SJCRH30 (cell line): ENCODE measurements around the gene ATXN2L. TPM values are rescaled to one million over a fixed set of nuclear protein-coding genes. Genes with fewer than 3 reads are reported as not detected.
"Not testable (repeated sequence)": the region's sequence is repeated elsewhere in the genome, so short reads cannot be mapped to it uniquely, and the experiment has no call there.

Experiments
- DNase-seq, 2 experiments: peaks; one replicate each; pipeline ENCODE4 v3.0.0-alpha.2; 2015 to 2020
- H3K27ac ChIP-seq: fragments of 250-450 bp; sonication (Bioruptor Pico); 2 replicates; pipeline ENCODE4 v1.5.1; 2020; ENCODE audit warnings: mild to moderate bottlenecking, moderate library complexity
- H3K27me3 ChIP-seq: fragments of 250-450 bp; sonication (Bioruptor Pico); 2 replicates; pipeline ENCODE4 v1.5.1; 2020; ENCODE audit warnings: mild to moderate bottlenecking, moderate library complexity
- H3K36me3 ChIP-seq: fragments of 250-450 bp; sonication (Bioruptor Pico); 2 replicates; pipeline ENCODE4 v1.5.1; 2020; ENCODE audit warnings: mild to moderate bottlenecking, moderate library complexity
- H3K4me1 ChIP-seq: fragments of 250-450 bp; sonication (Bioruptor Pico); 2 replicates; pipeline ENCODE4 v1.5.1; 2020; ENCODE audit warnings: mild to moderate bottlenecking, moderate library complexity
- H3K4me3 ChIP-seq: fragments of 250-450 bp; sonication (Bioruptor Pico); 2 replicates; pipeline ENCODE4 v1.5.1; 2020; ENCODE audit warnings: mild to moderate bottlenecking, moderate library complexity
- H3K9me3 ChIP-seq: fragments of 250-450 bp; sonication (Bioruptor Pico); replicated peaks from 2 replicates; pipeline ENCODE4 v1.5.1; 2020; ENCODE audit warnings: mild to moderate bottlenecking, moderate library complexity
- total RNA-seq: library from RNA; depleted of rRNA; stranded (reverse); fragments of >200 nt; shearing (Covaris generic); gene quantifications from 2 replicates; pipeline ENCODE4 v1.2.3, GENCODE V29; 2014

The ATXN2L gene
- total RNA-seq, 1 experiment from 2014 or later, result 68.3 TPM

- no peaks in the 10 kb centered on the region for H3K27me3 ChIP-seq
- H3K4me1 ChIP-seq, result peaks cover 39% of the 10 kb centered on the region
- H3K27ac ChIP-seq, result no peak overlapping the region
- H3K36me3 ChIP-seq, result peaks cover 20% of the 10 kb centered on the region
- DNase-seq, result peak; percentile 32 to 51
- H3K9me3 ChIP-seq, result no peaks in the 10 kb centered on the region
- H3K4me3 ChIP-seq, result no peak overlapping the region
Observed at GRCh38 chr16:28873543-28874201, 50.9 kb downstream of the ATXN2L start.

- H3K4me1 ChIP-seq, result peaks cover 39% of the 10 kb centered on the region
- no peaks in the 10 kb centered on the region for H3K27me3 ChIP-seq
- H3K36me3 ChIP-seq, result peaks cover 14% of the 10 kb centered on the region
- no peak for DNase-seq
- H3K4me3 ChIP-seq, result no peak overlapping the region
- H3K9me3 ChIP-seq, result no peaks in the 10 kb centered on the region
- H3K27ac ChIP-seq, result no peak overlapping the region
Observed at GRCh38 chr16:28874406-28874805, 51.6 kb downstream of the ATXN2L start.

- Histone ChIP-seq H3K36me3 (peaks cover 5% of the 10 kb centered on the region; the same call in 1 of the 2 replicates), H3K27ac (peak overlapping the region; percentile 93), H3K4me3 (peak overlapping the region; percentile 30), H3K27me3 (no peaks in the 10 kb centered on the region), H3K4me1 (peaks cover 39% of the 10 kb centered on the region), H3K9me3 (no peaks in the 10 kb centered on the region)
- peak; percentile 94 for DNase-seq
Observed at GRCh38 chr16:28875134-28876018, 52.6 kb downstream of the ATXN2L start.

GRCh38 chr16:28876019-28876659 lies 53.3 kb downstream of the ATXN2L start:
- peak overlapping the region; percentile 30 for H3K4me3 ChIP-seq
- peaks cover under 1% of the 10 kb centered on the region; the same call in 1 of the 2 replicates for H3K36me3 ChIP-seq
- DNase-seq, result peak; percentile 30 to 53
- H3K27me3 ChIP-seq, result no peaks in the 10 kb centered on the region
- H3K9me3 ChIP-seq, result no peaks in the 10 kb centered on the region
- peak overlapping the region; percentile 93 for H3K27ac ChIP-seq
- H3K4me1 ChIP-seq, result peaks cover 44% of the 10 kb centered on the region

GRCh38 chr16:28876973-28877654 lies 54.3 kb downstream of the ATXN2L start:
- Histone ChIP-seq H3K4me3 (peak overlapping the region; percentile 30), H3K27ac (peak overlapping the region; percentile 93), H3K27me3 (no peaks in the 10 kb centered on the region), H3K36me3 (no peaks in the 10 kb centered on the region; the same call in 1 of the 2 replicates), H3K9me3 (no peaks in the 10 kb centered on the region), H3K4me1 (peaks cover 46% of the 10 kb centered on the region)
- DNase-seq, result peak; percentile 90 to 91

- Histone ChIP-seq H3K9me3 (no peaks in the 10 kb centered on the region), H3K27ac (peak overlapping the region; percentile 93; the same call in 1 of the 2 replicates), H3K4me3 (peak overlapping the region; percentile 67), H3K27me3 (no peaks in the 10 kb centered on the region), H3K36me3 (no peaks in the 10 kb centered on the region; the same call in 1 of the 2 replicates), H3K4me1 (peaks cover 51% of the 10 kb centered on the region)
- DNase-seq, result peak in 1 of 2 experiments; percentile 39
Observed at GRCh38 chr16:28877655-28878000, 54.8 kb downstream of the ATXN2L start.

- Histone ChIP-seq H3K27ac (peak within 1 kb of the TSS; percentile 93), H3K9me3 (no peaks in the 10 kb centered on the region), H3K4me3 (peak within 1 kb of the TSS; percentile 67), H3K36me3 (no peaks in the 10 kb centered on the region; the same call in 1 of the 2 replicates), H3K4me1 (peaks cover 55% of the 10 kb centered on the region), H3K27me3 (no peaks in the 10 kb centered on the region)
- peak; percentile 60 to 62 for DNase-seq
Observed at GRCh38 chr16:28878083-28878926, 55.5 kb downstream of the ATXN2L start, which contains the start of gene ATP2A1. TSS of gene ATP2A1 (plus strand) at chr16:28878488. CDS start at chr16:28878672, 184 bp downstream.

GRCh38 chr16:28879261-28879840 lies 56.6 kb downstream of the ATXN2L start:
- H3K9me3 ChIP-seq, result no peaks in the 10 kb centered on the region
- peak overlapping the region; percentile 81; the same call in 1 of the 2 replicates for H3K27ac ChIP-seq
- no peaks in the 10 kb centered on the region for H3K27me3 ChIP-seq
- peak overlapping the region; percentile 67 for H3K4me3 ChIP-seq
- no peak for DNase-seq
- peaks cover 51% of the 10 kb centered on the region for H3K4me1 ChIP-seq
- H3K36me3 ChIP-seq, result peaks cover 3% of the 10 kb centered on the region

GRCh38 chr16:28879841-28880588 lies 57.2 kb downstream of the ATXN2L start:
- Histone ChIP-seq H3K4me3 (peak overlapping the region; percentile 67), H3K27me3 (no peaks in the 10 kb centered on the region), H3K27ac (peak overlapping the region; percentile 81), H3K9me3 (no peaks in the 10 kb centered on the region), H3K4me1 (peaks cover 44% of the 10 kb centered on the region), H3K36me3 (peaks cover 3% of the 10 kb centered on the region)
- DNase-seq, result peak; percentile 92 to 95

GRCh38 chr16:28880589-28880915 lies 57.8 kb downstream of the ATXN2L start:
- Histone ChIP-seq H3K9me3 (no peaks in the 10 kb centered on the region), H3K27ac (peak overlapping the region; percentile 81; the same call in 1 of the 2 replicates), H3K27me3 (no peaks in the 10 kb centered on the region), H3K4me1 (peaks cover 39% of the 10 kb centered on the region), H3K4me3 (peak overlapping the region; percentile 67), H3K36me3 (peaks cover 3% of the 10 kb centered on the region)
- DNase-seq, result peak in 1 of 2 experiments; percentile 90

GRCh38 chr16:28880955-28881354 lies 58.2 kb downstream of the ATXN2L start:
- no peaks in the 10 kb centered on the region for H3K27me3 ChIP-seq
- no peak for DNase-seq
- no peak overlapping the region; the same call in 1 of the 2 replicates for H3K27ac ChIP-seq
- H3K9me3 ChIP-seq, result no peaks in the 10 kb centered on the region
- peaks cover 35% of the 10 kb centered on the region for H3K4me1 ChIP-seq
- H3K4me3 ChIP-seq, result peak overlapping the region; percentile 67
- peaks cover 3% of the 10 kb centered on the region for H3K36me3 ChIP-seq

- H3K4me1 ChIP-seq, result peaks cover 29% of the 10 kb centered on the region
- not testable (repeated sequence) for H3K27me3 ChIP-seq, DNase-seq, H3K27ac ChIP-seq, H3K4me3 ChIP-seq, H3K9me3 ChIP-seq, H3K36me3 ChIP-seq
Observed at GRCh38 chr16:28881565-28881964, 58.8 kb downstream of the ATXN2L start.
